ENCODE data around the gene CSH1.
"Not testable (repeated sequence)": the region's sequence is repeated elsewhere in the genome, so short reads cannot be mapped to it uniquely, and the experiment has no call there.

The CSH1 gene

DNA sequence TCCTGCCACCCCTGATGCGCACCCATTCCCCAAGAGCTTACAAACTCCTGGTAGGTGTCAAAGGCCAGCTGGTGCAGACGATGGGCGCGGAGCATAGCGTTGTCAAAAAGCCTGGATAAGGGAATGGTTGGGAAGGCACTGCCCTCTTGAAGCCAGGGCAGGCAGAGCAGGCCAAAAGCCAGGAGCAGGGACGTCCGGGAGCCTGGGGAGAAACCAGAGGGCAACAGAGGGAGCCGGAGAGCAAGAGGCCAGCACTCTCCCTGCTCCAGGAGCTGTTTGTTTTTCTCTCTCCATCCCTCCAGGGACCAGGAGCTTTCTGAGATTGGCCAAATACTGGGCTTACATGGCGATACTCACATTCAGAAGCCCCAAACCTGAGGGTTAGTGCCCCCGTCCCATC lies 21.9 kb upstream of the CSH1 start:
- Mint-ChIP-seq H3K4me1 (ENCODE audit: low read depth) (peaks cover 5% of the 10 kb centered on the region), H3K9me3 (ENCODE audit: low read depth) (no peaks in the 10 kb centered on the region), H3K27me3 (peaks cover 2% of the 10 kb centered on the region), H3K27ac (no peak overlapping the region), H3K4me3 (no peak overlapping the region), H3K36me3 (no peaks in the 10 kb centered on the region)

DNA sequence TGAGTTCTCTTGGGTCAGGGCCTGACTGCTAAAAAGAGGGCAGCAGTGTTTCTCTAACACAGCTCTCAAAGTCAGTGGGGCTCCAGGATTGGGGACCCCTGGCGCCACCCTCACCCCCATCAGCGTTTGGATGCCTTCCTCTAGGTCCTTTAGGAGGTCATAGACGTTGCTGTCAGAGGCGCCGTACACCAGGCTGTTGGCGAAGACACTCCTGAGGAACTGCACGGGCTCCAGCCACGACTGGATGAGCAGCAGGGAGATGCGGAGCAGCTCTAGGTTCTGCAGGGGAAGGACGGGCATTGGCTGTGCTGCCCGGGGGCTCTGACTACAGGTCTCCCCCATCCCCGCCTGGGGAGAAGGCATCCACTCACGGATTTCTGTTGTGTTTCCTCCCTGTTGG lies 21.3 kb upstream of the CSH1 start:
- Mint-ChIP-seq H3K27me3 (peaks cover 2% of the 10 kb centered on the region), H3K9me3 (ENCODE audit: low read depth) (no peaks in the 10 kb centered on the region), H3K4me3 (no peak overlapping the region), H3K27ac (no peak overlapping the region), H3K4me1 (ENCODE audit: low read depth) (peaks cover 5% of the 10 kb centered on the region), H3K36me3 (no peaks in the 10 kb centered on the region)

DNA sequence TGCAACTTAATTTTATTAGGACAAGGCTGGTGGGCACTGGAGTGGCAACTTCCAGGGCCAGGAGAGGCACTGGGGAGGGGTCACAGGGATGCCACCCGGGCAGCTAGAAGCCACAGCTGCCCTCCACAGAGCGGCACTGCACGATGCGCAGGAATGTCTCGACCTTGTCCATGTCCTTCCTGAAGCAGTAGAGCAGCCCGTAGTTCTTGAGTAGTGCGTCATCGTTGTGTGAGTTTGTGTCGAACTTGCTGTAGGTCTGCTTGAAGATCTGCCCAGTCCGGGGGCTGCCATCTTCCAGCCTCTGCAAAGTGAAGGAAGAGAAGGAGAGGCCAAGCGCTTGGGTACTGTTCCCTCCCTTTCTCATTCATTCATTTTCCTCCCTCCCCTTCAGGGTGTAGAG lies 20.8 kb upstream of the CSH1 start:
- not testable (repeated sequence) for H3K27ac Mint-ChIP-seq; H3K9me3 Mint-ChIP-seq (ENCODE audit: low read depth); H3K4me1 Mint-ChIP-seq (ENCODE audit: low read depth)

DNA sequence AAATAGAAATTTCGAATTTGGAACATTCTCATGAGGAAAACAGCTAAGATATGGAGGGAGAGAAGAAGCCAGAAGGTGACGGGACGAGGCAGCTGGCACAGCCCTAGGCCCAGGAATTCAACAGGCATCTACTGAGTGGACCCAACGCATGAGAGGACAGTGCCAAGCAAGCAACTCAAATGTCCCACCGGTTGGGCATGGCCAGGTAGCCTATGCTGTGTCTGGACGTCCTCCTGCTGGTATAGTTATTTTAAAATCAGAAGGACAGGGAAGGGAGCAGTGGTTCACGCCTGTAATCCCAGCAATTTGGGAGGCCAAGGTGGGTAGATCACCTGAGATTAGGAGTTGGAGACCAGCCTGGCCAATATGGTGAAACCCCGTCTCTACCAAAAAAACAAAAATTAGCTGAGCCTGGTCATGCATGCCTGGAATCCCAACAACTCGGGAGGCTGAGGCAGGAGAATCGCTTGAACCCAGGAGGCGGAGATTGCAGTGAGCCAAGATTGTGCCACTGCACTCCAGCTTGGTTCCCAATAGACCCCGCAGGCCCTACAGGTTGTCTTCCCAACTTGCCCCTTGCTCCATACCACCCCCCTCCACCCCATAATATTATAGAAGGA lies 20.3 kb upstream of the CSH1 start:
- peaks cover 2% of the 10 kb centered on the region for H3K27me3 Mint-ChIP-seq
- H3K4me1 Mint-ChIP-seq (ENCODE audit: low read depth), result peaks cover 5% of the 10 kb centered on the region
- peak overlapping the region; percentile 1 for H3K27ac Mint-ChIP-seq
- H3K36me3 Mint-ChIP-seq, result no peaks in the 10 kb centered on the region
- no peaks in the 10 kb centered on the region for H3K9me3 Mint-ChIP-seq (ENCODE audit: low read depth)
- H3K4me3 Mint-ChIP-seq, result no peak overlapping the region

More for the DNA sequence above, 20.8 kb upstream of the CSH1 start:
- not testable (repeated sequence) for H3K36me3 Mint-ChIP-seq, H3K4me3 Mint-ChIP-seq, H3K27me3 Mint-ChIP-seq

DNA sequence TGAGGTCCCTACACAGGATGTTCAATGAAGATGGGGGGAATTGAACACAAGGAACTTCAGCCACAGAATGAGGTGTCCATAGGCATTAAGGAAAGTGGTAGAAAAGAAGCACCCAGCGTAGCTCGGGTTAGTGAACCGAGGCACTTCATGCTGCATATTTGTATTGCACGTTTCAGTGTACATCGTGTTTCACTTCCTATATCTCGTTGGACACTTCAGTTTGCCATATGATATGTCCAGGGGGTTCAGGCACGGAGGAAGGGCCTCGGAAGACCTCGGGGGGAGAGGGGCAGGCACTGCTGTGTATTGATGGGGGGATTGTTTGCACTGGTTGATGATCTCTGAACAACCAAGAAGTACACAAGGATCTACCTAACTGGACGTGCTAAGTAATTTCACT lies 19.4 kb upstream of the CSH1 start:
- H3K36me3 Mint-ChIP-seq; H3K4me1 Mint-ChIP-seq (ENCODE audit: low read depth); H3K27ac Mint-ChIP-seq; H3K27me3 Mint-ChIP-seq; H3K4me3 Mint-ChIP-seq; H3K9me3 Mint-ChIP-seq (ENCODE audit: low read depth): not testable (repeated sequence)

DNA sequence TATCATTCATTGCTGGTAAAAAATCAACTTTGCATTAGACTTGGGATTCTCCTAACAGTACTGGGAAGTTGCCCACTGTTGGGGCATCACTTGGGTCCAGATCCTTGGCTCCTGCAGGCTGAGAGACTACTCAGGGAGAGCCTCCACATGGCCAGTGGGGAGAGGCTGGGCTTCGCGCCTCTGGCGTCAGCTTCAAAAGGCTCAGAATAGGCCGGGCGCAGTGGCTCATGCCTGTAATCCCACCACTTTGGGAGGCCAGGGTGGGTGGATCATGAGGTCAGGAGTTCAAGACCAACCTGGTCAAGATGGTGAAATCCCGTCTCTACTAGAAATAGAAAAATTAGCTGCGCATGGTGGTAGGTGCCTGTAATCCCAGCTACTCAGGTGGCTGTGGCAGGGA lies 18.1 kb upstream of the CSH1 start:
- Mint-ChIP-seq H3K27me3 (peaks cover 2% of the 10 kb centered on the region), H3K4me3 (no peak overlapping the region), H3K27ac (no peak overlapping the region), H3K4me1 (ENCODE audit: low read depth) (peaks cover 7% of the 10 kb centered on the region), H3K9me3 (ENCODE audit: low read depth) (no peaks in the 10 kb centered on the region), H3K36me3 (no peaks in the 10 kb centered on the region)

DNA sequence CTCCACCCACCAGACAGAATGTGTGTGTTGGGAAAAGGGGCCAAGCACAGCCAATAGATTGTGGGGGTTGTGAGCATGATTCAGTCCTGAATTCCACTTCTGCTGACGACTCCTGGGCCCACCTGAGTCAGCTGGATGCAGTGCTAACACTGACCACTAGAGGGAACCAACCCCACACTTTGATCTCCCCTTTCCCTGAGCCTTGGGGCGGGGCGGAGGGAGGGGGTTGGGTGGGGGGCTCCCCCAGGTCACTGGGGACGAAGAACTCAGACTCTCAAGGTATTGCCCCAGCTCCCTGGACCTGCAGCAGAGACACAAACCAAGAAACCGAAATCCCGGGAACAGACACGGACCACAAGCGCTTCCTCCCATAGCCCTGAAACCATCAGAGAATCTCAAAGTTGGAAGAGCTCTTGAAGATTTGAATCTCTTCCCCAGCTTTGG lies 15.3 kb upstream of the CSH1 start:
- H3K27me3 Mint-ChIP-seq, result no peaks in the 10 kb centered on the region
- H3K4me3 Mint-ChIP-seq, result no peak overlapping the region
- no peaks in the 10 kb centered on the region for H3K9me3 Mint-ChIP-seq (ENCODE audit: low read depth)
- H3K27ac Mint-ChIP-seq, result no peak overlapping the region
- peaks cover 2% of the 10 kb centered on the region for H3K4me1 Mint-ChIP-seq (ENCODE audit: low read depth)
- H3K36me3 Mint-ChIP-seq, result no peaks in the 10 kb centered on the region

DNA sequence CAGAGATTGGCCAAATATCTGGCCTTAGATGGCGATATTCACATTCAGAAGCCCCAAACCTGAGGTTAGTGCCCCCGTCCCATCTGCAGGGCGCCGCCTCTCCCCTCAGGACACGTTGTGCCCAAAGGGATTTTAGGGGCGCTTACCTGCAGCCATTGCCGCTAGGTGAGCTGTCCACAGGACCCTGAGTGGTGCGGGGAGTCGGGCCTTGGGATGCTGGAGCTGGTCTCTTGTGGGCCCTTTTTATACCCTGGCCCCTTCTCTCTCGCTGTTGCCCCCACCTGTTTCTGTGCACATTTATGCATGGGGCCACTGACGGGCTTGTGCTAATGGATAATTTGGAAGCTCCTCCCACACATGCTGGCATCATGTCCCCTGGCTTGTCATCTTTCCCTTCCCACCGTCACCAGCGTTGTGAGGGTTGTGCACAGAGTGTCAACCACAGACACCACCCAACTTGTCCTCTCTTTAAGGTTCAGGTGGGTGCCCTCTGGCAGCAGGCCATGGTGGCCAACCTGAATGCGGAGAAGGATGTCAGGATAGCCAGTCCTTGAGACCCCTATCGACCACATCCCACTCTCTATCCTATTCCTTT lies 14.8 kb upstream of the CSH1 start, which contains the start of gene CSHL1:
CSHL1 (minus strand) TSS at position 218 of the 595 bp plus-strand sequence; CDS start at position 156, 62 bp downstream.
- Mint-ChIP-seq H3K36me3 (no peaks in the 10 kb centered on the region), H3K4me3 (no peak within 1 kb of the TSS), H3K27ac (no peak within 1 kb of the TSS)

DNA sequence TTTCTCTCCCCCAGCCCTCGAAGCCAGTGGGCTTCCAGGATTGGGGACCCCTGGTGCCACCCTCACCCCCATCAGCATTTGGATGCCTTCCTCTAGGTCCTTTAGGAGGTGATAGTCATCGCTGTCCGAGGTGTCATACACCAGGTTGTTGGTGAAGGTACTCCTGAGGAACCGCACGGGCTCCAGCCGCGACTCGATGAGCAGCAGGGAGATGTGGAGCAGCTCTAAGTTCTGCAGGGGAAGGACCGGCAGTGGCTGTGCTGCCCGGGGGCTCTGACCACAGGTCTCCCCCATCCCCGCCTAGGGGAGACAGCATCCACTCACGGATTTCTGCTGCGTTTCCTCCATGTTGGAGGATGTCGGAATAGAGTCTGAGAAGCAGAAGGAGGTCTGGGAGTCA lies 13.7 kb upstream of the CSH1 start:
- Mint-ChIP-seq H3K4me1 (ENCODE audit: low read depth) (peaks cover 2% of the 10 kb centered on the region), H3K4me3 (no peak overlapping the region), H3K36me3 (no peaks in the 10 kb centered on the region), H3K9me3 (ENCODE audit: low read depth) (no peaks in the 10 kb centered on the region), H3K27me3 (no peaks in the 10 kb centered on the region), H3K27ac (no peak overlapping the region)

More for the DNA sequence above, 14.8 kb upstream of the CSH1 start, which contains the start of gene CSHL1:
- H3K9me3 Mint-ChIP-seq (ENCODE audit: low read depth), result no peaks in the 10 kb centered on the region
- peaks cover 2% of the 10 kb centered on the region for H3K4me1 Mint-ChIP-seq (ENCODE audit: low read depth)
- no peaks in the 10 kb centered on the region for H3K27me3 Mint-ChIP-seq

DNA sequence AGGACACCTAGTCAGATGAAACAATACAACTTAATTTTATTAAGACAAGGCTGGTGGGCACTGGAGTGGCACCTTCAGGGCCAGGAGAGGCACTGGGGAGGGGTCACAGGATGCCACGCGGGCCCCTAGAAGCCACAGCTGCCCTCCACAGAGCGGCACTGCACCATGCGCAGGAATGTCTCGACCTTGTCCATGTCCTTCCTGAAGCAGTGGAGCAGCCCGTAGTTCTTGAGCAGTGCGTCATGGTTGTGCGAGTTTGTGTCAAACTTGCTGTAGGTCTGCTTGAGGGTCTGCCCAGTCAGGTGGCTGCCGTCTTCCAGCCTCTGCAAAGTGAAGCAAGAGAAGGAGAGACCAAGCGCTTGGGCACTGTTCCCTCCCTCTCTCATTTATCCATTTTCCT lies 13.2 kb upstream of the CSH1 start:
- not testable (repeated sequence) for H3K27ac Mint-ChIP-seq; H3K4me3 Mint-ChIP-seq; H3K36me3 Mint-ChIP-seq; H3K9me3 Mint-ChIP-seq (ENCODE audit: low read depth); H3K27me3 Mint-ChIP-seq; H3K4me1 Mint-ChIP-seq (ENCODE audit: low read depth)

DNA sequence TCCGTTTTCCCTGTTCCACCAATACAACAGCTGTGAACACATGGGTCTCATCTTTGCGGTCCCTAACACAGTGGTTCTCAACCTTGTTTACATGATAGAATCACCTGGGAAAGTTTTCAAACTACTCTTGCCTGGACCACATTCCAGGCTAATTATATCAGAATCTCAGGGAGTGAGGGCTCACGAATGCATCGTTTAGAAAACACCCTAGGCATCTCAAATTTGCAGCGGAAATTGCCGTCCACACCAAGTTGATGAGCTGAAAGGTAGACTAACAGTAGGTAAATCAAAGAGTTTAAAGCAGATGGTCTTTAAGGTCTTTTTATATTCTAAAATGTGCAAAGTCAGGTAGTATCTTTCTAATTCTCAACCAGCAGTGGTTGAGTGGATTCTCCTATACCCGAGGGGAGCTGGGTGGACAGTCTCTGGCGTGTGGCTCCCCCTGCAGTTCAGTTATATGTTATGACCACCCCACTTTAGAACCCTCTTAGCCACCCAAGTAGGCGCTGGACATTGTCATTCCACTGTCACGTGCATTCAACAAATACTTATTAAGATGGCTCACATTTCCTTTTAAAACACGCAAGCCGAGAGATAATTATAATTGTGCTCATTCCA lies 10.9 kb upstream of the CSH1 start:
- not testable (repeated sequence) for H3K4me3 Mint-ChIP-seq; H3K27me3 Mint-ChIP-seq; H3K9me3 Mint-ChIP-seq (ENCODE audit: low read depth)

DNA sequence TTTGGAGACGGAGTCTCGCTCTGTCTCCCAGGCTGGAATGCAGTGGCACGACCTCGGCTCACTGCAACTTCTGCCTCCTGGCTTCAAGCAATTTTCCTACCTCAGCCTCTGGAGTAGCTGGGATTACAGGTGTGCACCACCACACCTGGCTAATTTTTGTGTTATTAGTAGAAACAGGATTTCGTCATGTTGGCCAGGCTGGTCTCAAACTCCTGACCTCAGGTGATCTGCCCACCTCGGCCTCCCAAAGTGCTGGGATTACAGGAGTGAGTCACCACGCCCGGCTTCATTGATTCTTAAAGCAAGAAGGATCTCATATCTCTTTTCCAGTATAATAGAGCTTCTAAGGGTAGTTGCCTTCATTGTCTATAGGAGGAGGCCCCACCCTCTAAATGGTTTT lies 8.4 kb upstream of the CSH1 start:
- not testable (repeated sequence) for H3K9me3 Mint-ChIP-seq (ENCODE audit: low read depth); H3K4me3 Mint-ChIP-seq; H3K36me3 Mint-ChIP-seq; H3K27me3 Mint-ChIP-seq; H3K27ac Mint-ChIP-seq; H3K4me1 Mint-ChIP-seq (ENCODE audit: low read depth)

More for the DNA sequence above, 10.9 kb upstream of the CSH1 start:
- H3K36me3 Mint-ChIP-seq; H3K27ac Mint-ChIP-seq; H3K4me1 Mint-ChIP-seq (ENCODE audit: low read depth): not testable (repeated sequence)

DNA sequence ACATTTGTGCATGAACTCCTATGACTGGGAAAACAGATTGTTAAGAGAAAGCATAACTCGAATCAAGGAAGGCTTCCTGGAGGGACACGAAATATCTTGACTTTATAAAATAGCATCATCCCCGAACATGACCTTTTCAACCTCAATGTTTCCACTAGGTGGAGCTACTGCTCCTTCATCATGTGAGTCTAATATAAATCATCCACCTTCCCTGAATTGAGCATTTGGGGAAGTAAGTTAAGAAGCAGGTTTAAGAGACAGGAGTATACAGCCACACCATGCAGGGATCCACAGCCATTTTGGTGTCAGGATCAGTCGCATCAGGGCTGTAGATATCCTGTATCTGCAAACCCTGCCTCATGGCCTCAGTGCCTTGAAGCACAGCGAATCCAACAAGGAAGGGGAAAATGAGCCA lies 7.4 kb upstream of the CSH1 start:
- not testable (repeated sequence) for H3K4me3 Mint-ChIP-seq; H3K36me3 Mint-ChIP-seq; H3K9me3 Mint-ChIP-seq (ENCODE audit: low read depth); H3K27ac Mint-ChIP-seq; H3K27me3 Mint-ChIP-seq; H3K4me1 Mint-ChIP-seq (ENCODE audit: low read depth)

DNA sequence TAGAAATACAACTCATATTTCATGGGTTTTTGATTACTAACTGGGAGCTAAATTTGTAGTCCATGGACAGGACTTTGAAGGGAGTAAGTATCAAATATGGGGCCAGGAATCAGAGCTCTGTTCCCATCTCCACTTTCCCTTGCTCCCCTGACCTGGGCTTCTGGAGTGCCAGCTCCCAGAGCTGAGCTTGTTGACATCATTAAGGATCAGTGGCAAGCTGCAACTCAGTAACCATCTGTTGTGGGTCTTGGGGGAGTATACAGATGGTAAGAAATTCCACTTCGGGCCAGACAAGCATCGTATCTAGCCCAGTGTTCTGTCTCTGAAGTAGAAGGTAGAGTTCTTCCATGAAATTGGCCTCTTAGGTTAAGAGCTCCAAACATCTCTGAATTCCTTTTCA lies 5.6 kb upstream of the CSH1 start:
- H3K4me1 Mint-ChIP-seq (ENCODE audit: low read depth); H3K27ac Mint-ChIP-seq; H3K9me3 Mint-ChIP-seq (ENCODE audit: low read depth); H3K4me3 Mint-ChIP-seq; H3K36me3 Mint-ChIP-seq; H3K27me3 Mint-ChIP-seq: not testable (repeated sequence)

DNA sequence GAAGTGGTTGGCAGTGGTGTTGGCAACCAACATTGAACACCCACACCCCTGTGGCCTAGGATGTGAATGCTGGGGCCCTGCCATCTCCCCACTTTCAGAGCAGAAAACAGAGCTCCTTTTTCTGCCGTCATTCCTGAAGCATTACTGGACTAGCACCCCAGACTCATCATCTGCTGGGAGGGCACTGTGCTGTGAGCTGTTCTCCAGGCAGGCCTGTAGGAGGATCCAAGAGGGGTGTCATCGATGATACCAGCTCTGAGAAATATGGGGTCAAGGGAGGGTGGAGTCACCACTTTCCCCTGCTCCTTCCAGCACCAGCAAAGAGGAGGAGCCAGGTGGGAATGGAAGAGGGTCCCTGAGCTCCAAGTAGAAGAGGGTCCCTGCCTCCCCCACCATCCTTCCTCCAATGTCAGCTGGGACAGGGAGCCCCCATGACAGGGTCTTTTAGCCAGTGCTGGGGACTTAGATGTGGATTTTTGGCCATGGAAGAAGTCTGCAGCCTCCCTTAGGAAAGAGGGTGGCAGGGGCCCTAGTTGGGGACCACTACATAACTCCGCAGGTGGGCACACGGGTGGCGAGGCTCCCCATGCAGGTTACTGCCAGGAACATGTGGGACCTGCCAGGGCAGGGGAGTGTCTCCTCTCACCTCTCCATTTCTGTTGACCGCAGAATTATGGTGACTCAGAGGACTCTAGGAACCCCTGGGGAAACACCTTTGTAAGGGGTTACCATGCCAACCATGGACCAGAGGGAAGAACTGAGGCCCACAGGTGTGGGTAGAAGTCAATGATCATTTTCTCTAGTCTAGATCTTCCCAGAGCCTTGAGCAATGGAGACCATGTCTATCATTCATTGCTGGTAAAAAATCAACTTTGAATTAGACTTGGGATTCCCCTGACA lies 2.8 kb upstream of the CSH1 start:
- not testable (repeated sequence) for H3K27me3 Mint-ChIP-seq; H3K4me1 Mint-ChIP-seq (ENCODE audit: low read depth); H3K27ac Mint-ChIP-seq; H3K36me3 Mint-ChIP-seq; H3K4me3 Mint-ChIP-seq; H3K9me3 Mint-ChIP-seq (ENCODE audit: low read depth)

Measured in activated naive CD8-positive, alpha-beta T cell (primary cell).